ENCODE results near the gene HOXC9.

The HOXC9 gene

GRCh38 chr12:53995378-53996239 lies 4.4 kb upstream of the HOXC9 start (continued):
- TF ChIP-seq ZNF280C (tag by site-specific recombination; IDR thresholded peaks at IDR 0.05) (no peak), ZNF26 (tag by site-specific recombination; IDR thresholded peaks at IDR 0.05) (no peak), ZNF624 (tag by site-specific recombination; IDR thresholded peaks at IDR 0.05) (0 out of 2 replicates have a peak, but pooled peaks have one; percentile 73), ZSCAN23 (tag by site-specific recombination; IDR thresholded peaks at IDR 0.05) (no peak), ZNF585B (tag by site-specific recombination; IDR thresholded peaks at IDR 0.05) (no peak), ZNF501 (tag by site-specific recombination; IDR thresholded peaks at IDR 0.05) (peak; percentile 78; the same call in 1 of the 2 replicates), KLF9 (tag by site-specific recombination; IDR thresholded peaks at IDR 0.05; ENCODE audit: low read depth) (peak; percentile 44), MZF1 (tag by site-specific recombination; IDR thresholded peaks at IDR 0.05; ENCODE audit: borderline replicate concordance) (peak; percentile 97), ZNF23 (tag by site-specific recombination; IDR thresholded peaks at IDR 0.05; ENCODE audit: borderline replicate concordance) (no peak), ZNF610 (tag by site-specific recombination; IDR thresholded peaks at IDR 0.05; ENCODE audit: borderline replicate concordance) (peak; percentile 92), ZBTB1 (tag by site-specific recombination; IDR thresholded peaks at IDR 0.05) (0 out of 2 replicates have a peak, but pooled peaks have one; percentile 16), KLF16 (tag by site-specific recombination; IDR thresholded peaks at IDR 0.05) (0 out of 2 replicates have a peak, but pooled peaks have one; percentile 40), ZNF776 (tag by site-specific recombination; IDR thresholded peaks at IDR 0.05; ENCODE audit: borderline replicate concordance) (no peak), ZNF423 (tag by site-specific recombination; IDR thresholded peaks at IDR 0.05) (peak; percentile 96), SETDB1 (IDR thresholded peaks at IDR 0.05; ENCODE audit: insufficient read length, low read length) (no peak), ZNF19 (tag by site-specific recombination; IDR thresholded peaks at IDR 0.05; ENCODE audit: low read depth) (no peak), SP2 (tag by site-specific recombination; IDR thresholded peaks at IDR 0.05) (peak; percentile 71), ZBTB17 (tag by site-specific recombination; IDR thresholded peaks at IDR 0.05) (peak; percentile 95), ZNF341 (tag by site-specific recombination; IDR thresholded peaks at IDR 0.05; ENCODE audit: low read depth) (peak; percentile 69; the same call in 1 of the 2 replicates), ZNF302 (tag by site-specific recombination; IDR thresholded peaks at IDR 0.05; ENCODE audit: low read depth) (no peak), ZNF221 (tag by site-specific recombination; IDR thresholded peaks at IDR 0.05; ENCODE audit: borderline replicate concordance) (no peak), KLF10 (tag by site-specific recombination; IDR thresholded peaks at IDR 0.05) (peak; percentile 79)
- TF ChIP-seq, protein P1, sequence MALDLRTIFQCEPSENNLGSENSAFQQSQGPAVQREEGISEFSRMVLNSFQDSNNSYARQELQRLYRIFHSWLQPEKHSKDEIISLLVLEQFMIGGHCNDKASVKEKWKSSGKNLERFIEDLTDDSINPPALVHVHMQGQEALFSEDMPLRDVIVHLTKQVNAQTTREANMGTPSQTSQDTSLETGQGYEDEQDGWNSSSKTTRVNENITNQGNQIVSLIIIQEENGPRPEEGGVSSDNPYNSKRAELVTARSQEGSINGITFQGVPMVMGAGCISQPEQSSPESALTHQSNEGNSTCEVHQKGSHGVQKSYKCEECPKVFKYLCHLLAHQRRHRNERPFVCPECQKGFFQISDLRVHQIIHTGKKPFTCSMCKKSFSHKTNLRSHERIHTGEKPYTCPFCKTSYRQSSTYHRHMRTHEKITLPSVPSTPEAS (tag by site-specific recombination; IDR thresholded peaks at IDR 0.05) = peak; percentile 28; the same call in 1 of the 2 replicates
- TF ChIP-seq, protein P2, sequence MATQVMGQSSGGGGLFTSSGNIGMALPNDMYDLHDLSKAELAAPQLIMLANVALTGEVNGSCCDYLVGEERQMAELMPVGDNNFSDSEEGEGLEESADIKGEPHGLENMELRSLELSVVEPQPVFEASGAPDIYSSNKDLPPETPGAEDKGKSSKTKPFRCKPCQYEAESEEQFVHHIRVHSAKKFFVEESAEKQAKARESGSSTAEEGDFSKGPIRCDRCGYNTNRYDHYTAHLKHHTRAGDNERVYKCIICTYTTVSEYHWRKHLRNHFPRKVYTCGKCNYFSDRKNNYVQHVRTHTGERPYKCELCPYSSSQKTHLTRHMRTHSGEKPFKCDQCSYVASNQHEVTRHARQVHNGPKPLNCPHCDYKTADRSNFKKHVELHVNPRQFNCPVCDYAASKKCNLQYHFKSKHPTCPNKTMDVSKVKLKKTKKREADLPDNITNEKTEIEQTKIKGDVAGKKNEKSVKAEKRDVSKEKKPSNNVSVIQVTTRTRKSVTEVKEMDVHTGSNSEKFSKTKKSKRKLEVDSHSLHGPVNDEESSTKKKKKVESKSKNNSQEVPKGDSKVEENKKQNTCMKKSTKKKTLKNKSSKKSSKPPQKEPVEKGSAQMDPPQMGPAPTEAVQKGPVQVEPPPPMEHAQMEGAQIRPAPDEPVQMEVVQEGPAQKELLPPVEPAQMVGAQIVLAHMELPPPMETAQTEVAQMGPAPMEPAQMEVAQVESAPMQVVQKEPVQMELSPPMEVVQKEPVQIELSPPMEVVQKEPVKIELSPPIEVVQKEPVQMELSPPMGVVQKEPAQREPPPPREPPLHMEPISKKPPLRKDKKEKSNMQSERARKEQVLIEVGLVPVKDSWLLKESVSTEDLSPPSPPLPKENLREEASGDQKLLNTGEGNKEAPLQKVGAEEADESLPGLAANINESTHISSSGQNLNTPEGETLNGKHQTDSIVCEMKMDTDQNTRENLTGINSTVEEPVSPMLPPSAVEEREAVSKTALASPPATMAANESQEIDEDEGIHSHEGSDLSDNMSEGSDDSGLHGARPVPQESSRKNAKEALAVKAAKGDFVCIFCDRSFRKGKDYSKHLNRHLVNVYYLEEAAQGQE (tag by site-specific recombination; IDR thresholded peaks at IDR 0.05) = no peak
- TF ChIP-seq, protein P3, sequence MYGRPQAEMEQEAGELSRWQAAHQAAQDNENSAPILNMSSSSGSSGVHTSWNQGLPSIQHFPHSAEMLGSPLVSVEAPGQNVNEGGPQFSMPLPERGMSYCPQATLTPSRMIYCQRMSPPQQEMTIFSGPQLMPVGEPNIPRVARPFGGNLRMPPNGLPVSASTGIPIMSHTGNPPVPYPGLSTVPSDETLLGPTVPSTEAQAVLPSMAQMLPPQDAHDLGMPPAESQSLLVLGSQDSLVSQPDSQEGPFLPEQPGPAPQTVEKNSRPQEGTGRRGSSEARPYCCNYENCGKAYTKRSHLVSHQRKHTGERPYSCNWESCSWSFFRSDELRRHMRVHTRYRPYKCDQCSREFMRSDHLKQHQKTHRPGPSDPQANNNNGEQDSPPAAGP (tag by site-specific recombination; IDR thresholded peaks at IDR 0.05) = peak; percentile 70; the same call in 1 of the 2 replicates
- TF ChIP-seq, protein P4, sequence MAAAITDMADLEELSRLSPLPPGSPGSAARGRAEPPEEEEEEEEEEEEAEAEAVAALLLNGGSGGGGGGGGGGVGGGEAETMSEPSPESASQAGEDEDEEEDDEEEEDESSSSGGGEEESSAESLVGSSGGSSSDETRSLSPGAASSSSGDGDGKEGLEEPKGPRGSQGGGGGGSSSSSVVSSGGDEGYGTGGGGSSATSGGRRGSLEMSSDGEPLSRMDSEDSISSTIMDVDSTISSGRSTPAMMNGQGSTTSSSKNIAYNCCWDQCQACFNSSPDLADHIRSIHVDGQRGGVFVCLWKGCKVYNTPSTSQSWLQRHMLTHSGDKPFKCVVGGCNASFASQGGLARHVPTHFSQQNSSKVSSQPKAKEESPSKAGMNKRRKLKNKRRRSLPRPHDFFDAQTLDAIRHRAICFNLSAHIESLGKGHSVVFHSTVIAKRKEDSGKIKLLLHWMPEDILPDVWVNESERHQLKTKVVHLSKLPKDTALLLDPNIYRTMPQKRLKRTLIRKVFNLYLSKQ (tag by site-specific recombination; IDR thresholded peaks at IDR 0.05; ENCODE audit: borderline replicate concordance) = no peak; the same call in 1 of the 2 replicates

Measured in HEK293 (cell line).